AG04449 (cell line): ENCODE measurements around the gene CPNE9.
"Not testable (repeated sequence)": the region's sequence is repeated elsewhere in the genome, so short reads cannot be mapped to it uniquely, and the experiment has no call there.

Experiments used
- CTCF ChIA-PET: fragments of 350-600 bp; formaldehyde crosslinking; extraction: SDS; loops from one replicate; lab custom pipeline; 2021; ENCODE audit warnings: antibody characterized with exemption; lab: Yijun Ruan, JAX
- POLR2A ChIA-PET: fragments of 400-600, 350-600 bp; formaldehyde crosslinking; extraction: SDS; loops from one replicate; lab custom pipeline; 2020; ENCODE audit warnings: antibody characterized with exemption, inconsistent platforms; lab: Yijun Ruan, JAX
- DNase-seq: peaks from one replicate; pipeline ENCODE4 v3.0.0-alpha.2; 2010; ENCODE audit warnings: low read depth, low spot score
- H3K4me3 ChIP-seq: 2 replicates; pipeline ENCODE4 v1.5.1; 2011; ENCODE audit warnings: low read depth, mild to moderate bottlenecking, control low read depth, low read length
- TF ChIP-seq, protein P1 (sequence below): IDR thresholded peaks from one replicate; pipeline ENCODE4 v1.5.1; 2011; ENCODE audit warnings: mild to moderate bottlenecking, moderate library complexity, low read length, control low read depth, inconsistent platforms; ENCODE audit not compliant: insufficient read depth; ENCODE audit errors: missing control alignments

The CPNE9 gene

DNA sequence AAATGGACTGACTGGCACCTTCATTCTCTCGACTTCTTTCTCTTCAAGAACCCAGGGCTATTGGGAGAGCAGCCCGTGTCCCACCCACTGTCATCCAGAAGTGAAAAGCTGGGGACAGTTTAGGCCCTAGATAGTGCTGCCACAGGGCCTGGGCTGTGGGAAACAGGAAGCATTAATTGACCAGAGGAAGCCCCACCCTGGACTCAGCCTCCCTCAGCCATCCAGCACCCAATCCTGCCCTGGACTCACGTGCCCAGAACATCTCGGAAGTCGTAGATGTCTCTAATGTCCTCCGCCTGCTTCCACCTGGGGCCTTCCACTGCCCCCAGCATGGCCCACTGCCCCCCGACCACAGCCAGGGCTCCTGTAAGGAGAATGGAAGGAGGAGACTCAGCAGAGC, 63.8 kb downstream of the CPNE9 start:
- CTCF ChIA-PET: no interaction called here
- POLR2A ChIA-PET: no interaction called here
- TF ChIP-seq, protein P1, sequence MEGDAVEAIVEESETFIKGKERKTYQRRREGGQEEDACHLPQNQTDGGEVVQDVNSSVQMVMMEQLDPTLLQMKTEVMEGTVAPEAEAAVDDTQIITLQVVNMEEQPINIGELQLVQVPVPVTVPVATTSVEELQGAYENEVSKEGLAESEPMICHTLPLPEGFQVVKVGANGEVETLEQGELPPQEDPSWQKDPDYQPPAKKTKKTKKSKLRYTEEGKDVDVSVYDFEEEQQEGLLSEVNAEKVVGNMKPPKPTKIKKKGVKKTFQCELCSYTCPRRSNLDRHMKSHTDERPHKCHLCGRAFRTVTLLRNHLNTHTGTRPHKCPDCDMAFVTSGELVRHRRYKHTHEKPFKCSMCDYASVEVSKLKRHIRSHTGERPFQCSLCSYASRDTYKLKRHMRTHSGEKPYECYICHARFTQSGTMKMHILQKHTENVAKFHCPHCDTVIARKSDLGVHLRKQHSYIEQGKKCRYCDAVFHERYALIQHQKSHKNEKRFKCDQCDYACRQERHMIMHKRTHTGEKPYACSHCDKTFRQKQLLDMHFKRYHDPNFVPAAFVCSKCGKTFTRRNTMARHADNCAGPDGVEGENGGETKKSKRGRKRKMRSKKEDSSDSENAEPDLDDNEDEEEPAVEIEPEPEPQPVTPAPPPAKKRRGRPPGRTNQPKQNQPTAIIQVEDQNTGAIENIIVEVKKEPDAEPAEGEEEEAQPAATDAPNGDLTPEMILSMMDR: no peak
- DNase-seq: no peak
- H3K4me3 ChIP-seq: no peak overlapping the region

DNA sequence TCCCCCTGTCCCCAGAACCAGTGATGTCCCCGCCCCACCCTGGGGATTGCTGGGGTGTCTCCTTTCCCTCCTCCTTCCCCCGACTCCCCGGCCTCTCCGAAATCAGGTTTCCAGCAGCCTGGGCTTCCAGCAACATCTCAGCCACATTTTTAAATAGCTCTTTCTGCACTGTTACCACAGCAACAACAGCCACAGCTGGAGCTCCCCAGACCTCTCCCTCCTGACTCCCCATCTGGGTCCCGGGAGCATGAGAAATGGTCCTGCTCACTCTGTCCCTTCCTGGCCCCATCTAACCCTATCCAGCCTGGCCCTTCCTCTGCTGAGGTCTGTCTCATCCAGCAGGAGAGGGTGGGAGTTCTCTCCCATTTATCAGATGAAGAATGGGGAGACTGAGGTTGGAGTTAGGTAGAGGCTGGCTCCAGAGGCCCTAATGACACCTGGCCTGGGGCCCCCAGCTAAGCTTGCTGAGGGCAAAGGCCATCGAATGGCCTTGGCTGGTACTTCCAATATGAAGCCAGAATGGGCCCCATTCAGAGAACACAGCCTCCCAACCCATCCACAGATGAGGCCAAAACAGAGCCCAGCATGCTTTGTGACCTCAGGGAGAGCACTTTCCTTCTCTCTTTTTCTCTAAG, 64.6 kb downstream of the CPNE9 start:
- DNase-seq: no peak
- TF ChIP-seq, protein P1: no peak
- H3K4me3 ChIP-seq: peak overlapping the region; percentile 66; the same call in 1 of the 2 replicates
- CTCF ChIA-PET: interaction anchor here (0.6 kb wide), 1 partner anchor 18 kb away, joined by 3 read pairs; no protein-coding TSS in a partner anchor
- POLR2A ChIA-PET: no interaction called here

DNA sequence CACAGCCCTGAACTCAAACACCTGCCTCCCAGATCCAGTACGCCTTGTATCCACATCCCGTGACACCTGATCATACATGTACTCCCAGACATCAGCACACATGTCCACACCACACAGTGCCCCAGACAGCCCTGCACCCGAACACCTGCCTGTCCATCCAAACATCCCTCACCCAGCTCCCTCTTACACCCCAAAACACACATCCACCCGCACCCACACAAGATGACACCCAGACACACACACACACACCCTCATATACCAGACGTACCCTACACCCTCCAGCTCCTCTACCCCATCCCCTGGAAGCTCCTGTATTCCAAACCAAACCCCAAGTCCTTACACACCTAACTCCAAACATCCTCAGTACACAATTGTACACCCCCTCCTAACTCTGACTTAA, 65.4 kb downstream of the CPNE9 start:
- CTCF ChIA-PET: interaction anchor here (0.6 kb wide), 1 partner anchor 18 kb away, joined by 3 read pairs; no protein-coding TSS in a partner anchor
- peak overlapping the region; percentile 66 for H3K4me3 ChIP-seq

DNA sequence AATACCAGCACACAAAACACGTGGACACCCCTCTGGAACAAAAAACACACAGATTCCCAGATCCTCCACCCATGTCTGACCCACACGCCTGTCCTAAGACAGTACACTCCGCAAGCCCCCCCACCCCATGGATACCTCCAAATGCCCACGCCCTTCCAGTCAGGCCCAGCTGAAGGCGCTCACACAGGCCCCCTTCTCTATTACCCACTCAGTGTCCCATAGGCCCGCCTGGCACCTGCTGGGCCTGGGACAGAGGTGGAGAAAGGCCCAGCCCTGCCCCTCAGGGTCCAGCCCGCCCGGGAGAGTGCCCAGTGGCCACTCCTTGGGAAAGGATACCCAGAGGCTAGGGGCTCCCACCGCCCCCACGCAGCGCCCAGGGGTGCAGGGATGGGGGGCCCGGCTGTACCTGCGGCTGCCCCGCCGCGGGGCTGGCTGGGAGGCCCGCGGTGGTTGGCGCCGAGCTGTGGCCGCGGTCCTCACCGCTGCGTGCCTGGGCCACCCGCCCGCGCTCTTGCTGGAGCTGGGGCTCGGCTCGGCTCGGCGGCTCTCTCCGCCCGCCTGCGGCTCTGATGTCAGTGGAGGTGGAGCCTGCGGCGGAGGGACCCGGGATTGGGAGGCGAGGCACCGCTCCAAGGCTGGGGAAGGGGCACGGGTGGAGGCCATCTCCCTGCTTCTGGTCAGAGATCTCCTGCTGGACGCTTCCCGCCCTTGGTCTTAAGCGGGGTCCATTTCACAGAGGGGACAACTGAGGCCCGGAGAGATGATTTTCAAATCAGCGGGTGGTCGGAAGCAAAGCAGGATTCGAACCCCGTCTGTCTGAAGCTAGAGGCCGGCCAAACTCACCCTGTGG, 66.0 kb downstream of the CPNE9 start, which contains the start of gene CAMK1:
Gene CAMK1 (minus strand): TSS at position 522 of the 850 bp plus-strand sequence. CDS start 2,198 bp downstream, outside the sequence.
- CTCF ChIA-PET: no interaction called here
- peak within 1 kb of the TSS; percentile 66 for H3K4me3 ChIP-seq
- DNase-seq: no peak
- POLR2A ChIA-PET: interaction anchor here (0.8 to 1.4 kb wide), 4 partner anchors 10 to 20 kb away, joined by 3 to 8 read pairs (median 4); partner anchors contain the start of gene OGG1
- TF ChIP-seq, protein P1: no peak

More for the DNA sequence above, 65.4 kb downstream of the CPNE9 start:
- TF ChIP-seq, protein P1: no peak
- POLR2A ChIA-PET: interaction anchor here (1.1 kb wide), 1 partner anchor 19 kb away, joined by 8 read pairs; the partner anchor contains the start of gene OGG1
- no peak for DNase-seq

DNA sequence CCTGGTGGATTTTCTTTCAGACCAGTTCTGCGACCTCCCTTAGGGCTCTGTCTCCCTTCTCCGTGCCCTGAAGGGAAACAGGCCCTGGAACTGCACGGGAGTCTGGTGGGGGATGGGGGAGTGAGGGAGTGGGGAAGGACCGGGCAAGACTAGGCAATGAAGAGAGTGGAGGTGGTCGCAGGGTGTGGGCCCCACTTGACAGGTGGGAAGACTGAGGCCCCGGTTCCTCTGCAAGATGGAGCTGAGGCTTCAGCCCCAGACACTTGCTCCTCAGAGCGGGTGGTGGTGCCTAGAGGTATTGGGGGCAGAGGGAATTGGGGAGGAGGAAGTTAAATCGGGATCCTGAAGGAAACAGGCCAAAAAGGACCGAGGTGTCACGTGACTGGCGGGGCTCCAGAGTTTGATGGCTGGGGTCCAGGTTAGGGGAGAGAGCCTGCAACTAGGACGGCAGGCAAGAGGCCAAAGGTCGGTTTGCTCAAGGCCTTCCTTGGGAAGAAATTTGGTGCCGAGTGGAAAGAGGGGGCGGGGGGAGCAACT, 66.7 kb downstream of the CPNE9 start:
- ChIA-PET POLR2A (interaction anchor here (0.8 to 1.4 kb wide), 4 partner anchors 11 to 21 kb away, joined by 3 to 8 read pairs (median 4); partner anchors contain the start of gene OGG1), CTCF (interaction anchor here (1.0 kb wide), 1 partner anchor 37 kb away, joined by 3 read pairs; no protein-coding TSS in a partner anchor)
- TF ChIP-seq, protein P1: no peak
- no peak for DNase-seq
- H3K4me3 ChIP-seq: peak overlapping the region; percentile 66

DNA sequence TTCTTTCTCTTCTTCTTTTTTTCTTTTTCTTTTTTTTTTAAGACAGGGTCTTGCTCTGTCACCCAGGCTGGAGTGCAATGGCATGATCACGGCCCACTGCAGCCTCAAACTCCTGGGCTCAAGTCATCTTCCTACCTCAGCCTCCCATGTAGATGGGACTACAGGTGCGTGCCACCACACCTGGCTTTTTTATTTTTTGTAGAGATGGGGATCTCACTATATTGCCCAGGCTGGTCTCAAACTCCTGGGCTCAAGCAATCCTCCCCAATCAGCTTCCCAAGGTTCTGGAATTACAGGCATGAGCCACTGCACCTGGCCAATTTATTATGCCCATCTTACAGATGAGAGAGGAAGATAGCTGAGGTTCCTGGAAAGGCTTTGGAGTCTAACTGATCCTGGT, 67.4 kb downstream of the CPNE9 start:
- DNase-seq, H3K4me3 ChIP-seq: not testable (repeated sequence)
- ChIA-PET CTCF (interaction anchor here (1.0 kb wide), 1 partner anchor 38 kb away, joined by 3 read pairs; no protein-coding TSS in a partner anchor), POLR2A (interaction anchor here (1.4 kb wide), 1 partner anchor 11 kb away, joined by 3 read pairs; no protein-coding TSS in a partner anchor)
